Psoas muscle (tissue), 8 donors: Measurements from ENCODE around the gene COQ10B. TPM values are rescaled to one million over a fixed set of nuclear protein-coding genes. Genes with fewer than 3 reads are reported as not detected.

ENCODE experiments used
- ATAC-seq, 4 donors: fragments of 200-7000 bp; cut with Tn5 transposase; one replicate each; pipeline ENCODE4 v1.9.1; 2020; ENCODE audit warnings: moderate library complexity in 3 of 4, mild to moderate bottlenecking in 2 of 4
- DNase-seq, 2 donors: peaks; one replicate each; pipeline ENCODE4 v3.0.0-alpha.2; 2020
- H3K27ac ChIP-seq: fragments of 200-600 bp; one replicate; pipeline ENCODE4 v1.8.0; 2022
- H3K27me3 ChIP-seq, 3 donors: fragments of 200-600 bp in 1 of 3; one replicate each; pipeline versions ENCODE4 v1.6.1 to v1.8.0; 2013 to 2022; ENCODE audit warnings: low read length in 2 of 3, mild to moderate bottlenecking in 2 of 3, moderate library complexity in 1 of 3; ENCODE audit not compliant: insufficient read depth in 3 of 3
- H3K36me3 ChIP-seq, 2 donors: fragments of 200-600 bp in 1 of 2; one replicate each; pipeline versions ENCODE4 v1.6.1 to v1.8.0; 2013 to 2022; ENCODE audit warnings: low read depth in 1 of 2, mild to moderate bottlenecking in 1 of 2, moderate library complexity in 1 of 2; ENCODE audit not compliant: insufficient read depth in 1 of 2
- H3K4me1 ChIP-seq: fragments of 200-600 bp; one replicate; pipeline ENCODE4 v1.8.0; 2022
- H3K4me3 ChIP-seq: fragments of 200-600 bp; one replicate; pipeline ENCODE4 v1.8.0; 2022; ENCODE audit warnings: mild to moderate bottlenecking
- H3K9me3 ChIP-seq: fragments of 200-600 bp; one replicate; pipeline ENCODE4 v1.8.0; 2022
- CTCF ChIP-seq: fragments of 200-600 bp; IDR thresholded peaks from one replicate; pipeline ENCODE4 v1.8.0; 2022; ENCODE audit warnings: antibody characterized with exemption
- WGBS, 3 donors: extraction: QIAGEN DNeasy Blood & Tissue Kit; methylation state at CpG; one replicate each; pipeline versions ENCODE4 v1.1.6 to v1.1.7; 2013; 5-methylcytosine and 5-hydroxymethylcytosine counted together
- intact Hi-C, 2 donors: fragments of 100-400 bp; cut with DNase I; formaldehyde crosslinking; loops; one replicate each; pipeline versions ENCODE4 v1.11.0 to v1.14.2; 2022
- polyA plus RNA-seq, 3 donors: library from polyadenylated mRNA; stranded (reverse); fragments of 200-250 nt; gene quantifications; one replicate each; pipeline ENCODE4 v1.2.3, GENCODE V29; 2013
- total RNA-seq, 4 donors: library from RNA; stranded (reverse); fragmentation: NEBNext Ultra II Directional in 2 of 4; extraction: Animal tissue kit (Norgen Biotek cat#: 25700) in 2 of 4; gene quantifications; one replicate each; pipeline versions ENCODE4 v1.2.1 to v1.2.4, GENCODE V29; 2021 to 2023
- donor health status: healthy with polysubstance abuse.
- donor health status: DM: no; HTN: no; CAD: no; lungs with moderate emphysema.
- donor health status: Bipolar disorder and iron deficiency.
- donor health status: healthy.
- donor health status: DM: yes; HTN: yes; CAD: no.
- donor health status: DM: no; HTN: no; CAD: no.
- donor health status: DM: no; HTN: no; CAD: no.
- donor health status: DM: yes; HTN: yes; CAD: no.

Gene COQ10B
- total and polyA plus RNA-seq, 7 donors, result 9.9 to 20.2 (median 16.4) TPM

- Histone ChIP-seq H3K4me1 (peaks cover 34% of the 10 kb centered on the region), H3K27ac (peak overlapping the region; percentile 97), H3K27me3 (no peaks in the 10 kb centered on the region), H3K9me3 (no peaks in the 10 kb centered on the region), H3K36me3 (peaks cover 6 to 60% of the 10 kb centered on the region in 2 donors), H3K4me3 (peak overlapping the region; percentile 89)
- TF ChIP-seq CTCF, result no peak
- WGBS, 3 donors, result 57 to 59% (median 59%) methylated on average over 4 of the region's 4 CpGs
- intact Hi-C loops, result no loop called here
- DNase-seq, result no peak
- ATAC-seq, result no peak
These were observed 48.8 kb downstream of the COQ10B start for GRCh38 chr2:197502201-197502600.

- no peak for ATAC-seq
- Histone ChIP-seq H3K27ac (no peak overlapping the region), H3K27me3 (no peaks in the 10 kb centered on the region), H3K9me3 (no peaks in the 10 kb centered on the region), H3K4me1 (peaks cover 29% of the 10 kb centered on the region), H3K36me3 (peaks cover 6 to 55% of the 10 kb centered on the region in 2 donors), H3K4me3 (peak overlapping the region; percentile 89)
- DNase-seq, result no peak
- WGBS, 3 donors, result 65 to 78% (median 71%) methylated on average over 4 of the region's 4 CpGs
- intact Hi-C loops, result no loop called here
- TF ChIP-seq CTCF, result no peak
These were observed 49.3 kb downstream of the COQ10B start for GRCh38 chr2:197502685-197503084.

- Histone ChIP-seq H3K9me3 (no peaks in the 10 kb centered on the region), H3K27ac (no peak overlapping the region), H3K27me3 (no peaks in the 10 kb centered on the region), H3K4me3 (no peak overlapping the region), H3K4me1 (peaks cover 18% of the 10 kb centered on the region), H3K36me3 (peaks cover 6 to 51% of the 10 kb centered on the region in 2 donors)
- TF ChIP-seq CTCF, result no peak
- intact Hi-C loops, result no loop called here
- WGBS, 3 donors, result 82 to 97% (median 93%) methylated on average over 2 of the region's 2 CpGs
- DNase-seq, result no peak
- no peak for ATAC-seq
These were observed 50.6 kb downstream of the COQ10B start for GRCh38 chr2:197504000-197504399.

GRCh38 chr2:197504512-197504911 is 51.2 kb downstream of the COQ10B start:
- Histone ChIP-seq H3K4me3 (no peak overlapping the region), H3K36me3 (peaks cover 6 to 56% of the 10 kb centered on the region in 2 donors), H3K27ac (no peak overlapping the region), H3K9me3 (no peaks in the 10 kb centered on the region), H3K4me1 (peaks cover 18% of the 10 kb centered on the region), H3K27me3 (no peaks in the 10 kb centered on the region)
- ATAC-seq, result no peak
- intact Hi-C loops, result no loop called here
- DNase-seq, result no peak
- 73 to 85% (median 76%) methylated on average over 6 of the region's 6 CpGs for WGBS, 3 donors
- no peak for TF ChIP-seq CTCF

- Histone ChIP-seq H3K4me3 (no peak overlapping the region), H3K27me3 (no peaks in the 10 kb centered on the region), H3K36me3 (peaks cover 6 to 54% of the 10 kb centered on the region in 2 donors), H3K4me1 (peaks cover 13% of the 10 kb centered on the region), H3K27ac (no peak overlapping the region), H3K9me3 (no peaks in the 10 kb centered on the region)
- DNase-seq (no peak), ATAC-seq (no peak)
- WGBS, 3 donors, result 93 to 96% (median 96%) methylated on average over 5 of the region's 5 CpGs
- TF ChIP-seq CTCF, result no peak
- intact Hi-C loops, result no loop called here
These were observed 53.3 kb downstream of the COQ10B start for GRCh38 chr2:197506658-197507057.
